NCI-H128 (cell line): ENCODE results near the gene DPF1.

Experiments used
- DNase-seq: peaks from one replicate; lab custom pipeline; 2025; ENCODE audit not compliant: unreplicated experiment; lab: John Stamatoyannopoulos, UW

The DPF1 gene

DNA sequence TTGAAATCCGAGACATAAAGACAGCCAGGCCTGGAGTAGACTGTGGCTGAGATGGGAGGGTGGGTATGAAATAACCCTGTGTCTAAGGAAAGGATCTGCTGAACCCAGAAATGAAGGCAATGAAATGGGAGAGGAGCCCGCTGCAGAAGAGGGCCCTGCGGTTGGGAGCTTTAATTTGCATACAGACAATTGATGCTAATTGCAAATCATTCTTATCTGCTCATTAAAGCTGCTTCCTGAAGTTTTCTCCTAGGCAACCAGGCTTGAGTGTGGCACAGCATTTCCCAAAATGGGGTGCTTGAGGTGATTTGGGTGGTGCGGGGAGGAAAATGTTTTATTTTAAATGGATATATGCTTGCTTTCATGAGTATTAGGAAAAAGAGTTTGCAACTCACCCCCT lies 55.4 kb downstream of the DPF1 start:
- no peak for DNase-seq

DNA sequence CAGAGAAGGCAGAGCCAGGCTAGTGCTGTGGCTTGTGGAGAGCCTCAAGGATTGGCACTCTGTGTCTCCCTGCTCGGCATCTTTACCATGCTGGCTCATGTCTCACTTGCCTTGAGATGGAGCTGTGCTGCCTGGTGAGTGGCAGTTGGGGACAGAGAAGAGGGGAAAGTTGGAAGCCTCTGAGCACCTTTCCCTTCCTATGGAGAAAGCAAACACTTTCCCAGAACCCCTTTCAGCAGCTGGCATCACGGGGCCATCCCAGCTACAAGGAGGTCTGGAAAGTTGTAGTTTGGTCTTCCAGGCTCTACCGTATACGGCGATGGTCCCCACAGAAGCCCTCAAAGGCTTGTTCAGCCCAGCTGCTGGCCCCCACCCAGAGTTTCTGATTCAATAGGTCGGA lies 58.7 kb downstream of the DPF1 start:
- no peak for DNase-seq

DNA sequence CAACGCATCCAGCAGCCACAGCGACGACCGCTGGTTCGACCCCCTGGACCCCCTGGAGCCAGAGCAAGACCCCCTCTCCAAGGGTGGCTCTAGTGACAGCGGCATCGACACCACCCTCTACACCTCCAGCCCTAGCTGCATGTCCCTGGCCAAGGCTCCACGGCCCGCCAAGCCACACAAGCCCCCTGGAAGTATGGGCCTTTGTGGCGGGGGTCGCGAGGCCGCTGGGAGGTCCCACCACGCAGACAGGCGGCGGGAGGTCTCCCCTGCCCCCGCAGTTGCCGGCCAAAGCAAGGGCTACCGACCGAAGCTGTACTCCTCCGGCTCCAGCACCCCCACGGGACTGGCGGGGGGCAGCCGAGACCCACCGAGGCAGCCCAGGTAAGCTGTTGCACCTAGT lies 59.5 kb downstream of the DPF1 start:
- no peak for DNase-seq

DNA sequence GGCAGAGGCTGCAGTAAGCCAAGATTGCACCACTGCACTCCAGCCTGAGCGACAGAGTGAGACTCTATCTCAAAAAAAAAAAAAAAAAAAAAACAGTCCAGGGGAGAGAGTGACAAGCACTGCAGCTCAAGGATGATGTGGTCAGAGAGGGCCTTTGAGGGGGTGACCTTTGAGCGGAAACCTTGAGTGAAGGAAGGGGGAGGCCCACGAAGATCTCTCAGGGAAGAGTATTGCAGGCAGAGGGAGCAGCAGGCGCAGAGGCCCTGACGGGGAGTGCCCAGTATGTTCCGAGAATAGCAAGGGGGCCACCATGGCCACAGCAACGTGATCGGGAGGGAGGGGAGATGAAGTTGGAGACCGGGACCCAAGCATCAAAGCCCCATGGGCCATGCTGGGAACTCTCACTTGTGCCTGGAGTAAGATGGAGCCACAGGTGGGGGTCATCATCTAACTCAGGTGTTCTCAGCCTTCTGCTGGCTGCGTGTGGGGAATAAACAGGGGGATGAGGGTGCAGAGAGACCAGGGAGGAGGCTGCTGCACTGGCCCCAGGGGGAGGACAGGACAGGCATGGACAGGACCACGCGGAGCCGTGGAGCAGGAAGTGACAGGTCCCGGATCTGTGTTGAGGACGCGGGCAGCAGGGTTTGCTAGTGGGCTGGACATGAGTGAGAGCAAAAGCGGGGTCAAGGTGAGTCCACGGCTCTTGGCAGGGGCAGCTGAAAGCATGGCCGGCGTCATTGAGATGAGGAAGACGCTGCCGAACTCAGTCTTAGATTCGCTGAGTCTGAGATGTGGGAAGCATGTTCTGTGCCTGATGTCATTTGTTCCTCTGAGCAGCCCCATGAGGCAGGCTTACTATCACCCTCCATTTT lies 60.4 kb downstream of the DPF1 start:
- DNase-seq, result no peak

DNA sequence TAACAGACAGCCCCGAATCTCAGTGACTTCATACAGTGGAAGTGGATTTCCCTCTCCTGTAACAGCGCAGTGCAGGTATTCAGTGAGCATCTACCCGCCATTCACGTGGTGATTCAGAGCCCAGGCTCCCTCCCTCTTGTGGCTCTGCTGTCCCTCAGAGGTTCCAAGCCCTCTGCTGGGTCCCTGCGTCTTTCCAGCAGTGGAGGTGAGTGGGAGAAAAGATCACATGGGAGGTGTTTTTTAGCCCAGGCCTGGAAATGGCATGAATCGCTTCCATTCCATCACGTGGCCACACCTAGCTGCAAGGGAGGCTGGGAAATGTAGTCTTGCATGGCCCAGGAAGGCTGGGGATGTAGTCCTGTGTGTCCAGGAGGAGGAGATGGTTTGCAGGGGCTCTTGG lies 61.4 kb downstream of the DPF1 start:
- DNase-seq, result no peak

DNA sequence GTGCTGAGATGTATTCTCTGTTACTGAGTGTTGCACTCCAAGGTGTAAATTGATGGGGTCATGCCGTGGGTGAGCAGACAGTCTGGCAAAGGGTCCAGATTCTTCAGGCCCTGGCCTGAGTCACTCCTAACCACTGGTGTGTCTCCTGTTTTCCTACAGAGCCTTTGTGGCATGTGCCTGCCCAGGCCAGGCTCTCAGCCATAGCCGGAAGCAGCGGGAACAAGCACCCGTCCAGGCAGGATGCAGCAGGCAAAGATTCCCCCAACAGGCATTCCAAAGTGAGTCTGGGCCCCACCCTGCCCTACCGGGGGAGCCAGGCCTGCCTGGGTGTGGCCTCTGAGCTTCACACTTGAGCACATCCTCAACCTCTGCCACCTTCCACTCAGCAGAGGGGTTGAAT lies 61.9 kb downstream of the DPF1 start:
- no peak for DNase-seq
